Gastroesophageal sphincter (tissue), 4 donors: ENCODE data around the gene FIGLA. TPM values are rescaled to one million over a fixed set of nuclear protein-coding genes. Genes with fewer than 3 reads are reported as not detected.
"Not testable (repeated sequence)": the region's sequence is repeated elsewhere in the genome, so short reads cannot be mapped to it uniquely, and the experiment has no call there.

Source experiments
- ATAC-seq: fragments of 150-250 bp; one replicate; pipeline ENCODE4 v1.9.1; 2016; ENCODE audit warnings: mild to moderate bottlenecking, moderate library complexity
- H3K27ac ChIP-seq, 4 donors: fragments of 200-600 bp; sonication (generic) in 3 of 4; 1 replicate in 3 of 4; 2 replicates in 1 of 4; pipeline ENCODE4 v1.5.1; 2016 to 2019
- H3K27me3 ChIP-seq: fragments of 200-600 bp; sonication (generic); one replicate; pipeline ENCODE4 v1.5.1; 2019
- H3K36me3 ChIP-seq, 2 donors: fragments of 200-600 bp; sonication (generic); one replicate each; pipeline ENCODE4 v1.5.1; 2019; ENCODE audit warnings: control low read depth in 1 of 2
- H3K4me1 ChIP-seq, 3 donors: fragments of 200-600 bp; sonication (generic); 1 replicate in 2 of 3; 2 replicates in 1 of 3; pipeline ENCODE4 v1.5.1; 2016 to 2019; ENCODE audit warnings: control low read depth in 2 of 3
- H3K4me3 ChIP-seq, 2 donors: fragments of 200-600 bp; sonication (generic); one replicate each; pipeline ENCODE4 v1.5.1; 2019; ENCODE audit warnings: mild to moderate bottlenecking in 1 of 2, moderate library complexity in 1 of 2
- H3K9me3 ChIP-seq, 3 donors: fragments of 200-600 bp; sonication (generic); one replicate each; pipeline ENCODE4 v1.5.1; 2017 to 2019; ENCODE audit warnings: control low read depth in 2 of 3
- CTCF ChIP-seq, 4 experiments: fragments of 200-600 bp in 2 of 4; fragments of 450-650 bp in 2 of 4; sonication (generic) in 1 of 4; IDR thresholded peaks; one replicate each; pipeline ENCODE4 v1.5.1; 2017 to 2019; ENCODE audit warnings: antibody characterized with exemption in 4 of 4, mild to moderate bottlenecking in 2 of 4, moderate library complexity in 2 of 4
- EP300 ChIP-seq: sonication (generic); formaldehyde crosslinking; IDR thresholded peaks from one replicate; pipeline ENCODE4 v1.6.1; 2017; ENCODE audit warnings: antibody characterized with exemption, mild to moderate bottlenecking
- POLR2A ChIP-seq, 2 donors: fragments of 450-650 bp; IDR thresholded peaks; one replicate each; pipeline ENCODE4 v1.6.1; 2017; ENCODE audit warnings: antibody characterized with exemption in 2 of 2, mild to moderate bottlenecking in 2 of 2, moderate library complexity in 1 of 2
- POLR2AphosphoS5 ChIP-seq: sonication (generic); formaldehyde crosslinking; IDR thresholded peaks from one replicate; pipeline ENCODE4 v1.6.1; 2017; ENCODE audit warnings: antibody characterized with exemption
- WGBS, 2 donors: methylation state at CpG; one replicate each; pipeline ENCODE4 v1.1.5; 2018; ENCODE audit warnings: low coverage in 1 of 2; 5-methylcytosine and 5-hydroxymethylcytosine counted together
- total RNA-seq, 4 donors: library from RNA; depleted of rRNA; stranded (reverse); fragments of >200 nt; gene quantifications; one replicate each; pipeline ENCODE4 v1.1.0, GENCODE V29; 2016

The FIGLA gene
- total RNA-seq, 4 donors from 2014 or later: not detected

DNA sequence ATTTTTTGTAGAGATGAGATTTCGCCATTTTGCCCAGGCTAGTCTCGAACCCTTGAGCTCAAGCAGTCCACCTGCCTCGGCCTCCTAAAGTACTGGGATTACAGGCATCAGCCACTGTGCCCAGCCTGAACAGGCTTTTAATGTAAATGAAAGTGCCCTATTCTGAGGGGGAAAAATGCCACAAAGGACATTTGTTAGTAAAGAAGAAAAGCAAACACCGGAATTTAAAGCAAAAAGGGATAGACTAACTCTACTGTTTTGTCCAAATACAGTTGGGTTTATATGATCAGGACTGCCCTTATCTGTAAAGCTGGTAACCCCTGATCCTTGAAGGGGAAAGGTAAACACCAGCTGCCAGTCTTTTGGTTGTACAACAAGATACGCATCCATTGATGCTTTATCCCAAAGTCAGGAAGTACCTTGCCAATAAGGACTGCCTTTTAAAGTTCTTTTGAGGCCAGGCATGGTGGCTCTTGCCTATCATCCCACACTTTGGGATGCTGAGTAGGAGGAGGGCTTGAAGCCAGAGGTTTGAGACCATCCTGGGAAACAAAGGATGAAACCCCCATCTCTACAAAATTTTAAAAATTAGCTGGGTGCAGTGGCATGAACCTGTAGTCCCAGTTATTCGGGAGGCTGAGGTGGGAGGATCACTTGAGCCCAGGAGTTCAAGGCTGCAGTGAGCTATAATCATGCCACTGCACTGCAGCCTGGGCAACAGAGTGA is 16.8 kb upstream of the FIGLA start:
- no peak for TF ChIP-seq POLR2AphosphoS5
- no peak for TF ChIP-seq POLR2A (IDR thresholded peaks at IDR 0.05)
- no peak for TF ChIP-seq EP300
- 73 to 84% methylated on average over 6 of the region's 6 CpGs for WGBS, 2 donors
- no peak for ATAC-seq
- Histone ChIP-seq H3K36me3 (no peaks in the 10 kb centered on the region), H3K27ac (no peak overlapping the region), H3K4me1 (no peaks in the 10 kb centered on the region), H3K4me3 (no peak overlapping the region), H3K27me3 (peaks cover 11% of the 10 kb centered on the region), H3K9me3 (no peaks in the 10 kb centered on the region)

- Histone ChIP-seq H3K27ac (no peak overlapping the region), H3K4me3 (no peak overlapping the region), H3K9me3 (peaks cover 0 to under 1% (median 0%) of the 10 kb centered on the region in 3 donors), H3K27me3 (peaks cover 13% of the 10 kb centered on the region), H3K4me1 (no peaks in the 10 kb centered on the region), H3K36me3 (no peaks in the 10 kb centered on the region)
- no peak for ATAC-seq
- TF ChIP-seq POLR2AphosphoS5: no peak
- TF ChIP-seq POLR2A (IDR thresholded peaks at IDR 0.05): no peak
- TF ChIP-seq CTCF (IDR thresholded peaks at IDR 0.05): no peak
- no peak for TF ChIP-seq EP300
- 51 to 65% methylated on average over 6 of the region's 6 CpGs for WGBS, 2 donors
Observed at GRCh38 chr2:70806620-70807019, 16.2 kb upstream of the FIGLA start.

DNA sequence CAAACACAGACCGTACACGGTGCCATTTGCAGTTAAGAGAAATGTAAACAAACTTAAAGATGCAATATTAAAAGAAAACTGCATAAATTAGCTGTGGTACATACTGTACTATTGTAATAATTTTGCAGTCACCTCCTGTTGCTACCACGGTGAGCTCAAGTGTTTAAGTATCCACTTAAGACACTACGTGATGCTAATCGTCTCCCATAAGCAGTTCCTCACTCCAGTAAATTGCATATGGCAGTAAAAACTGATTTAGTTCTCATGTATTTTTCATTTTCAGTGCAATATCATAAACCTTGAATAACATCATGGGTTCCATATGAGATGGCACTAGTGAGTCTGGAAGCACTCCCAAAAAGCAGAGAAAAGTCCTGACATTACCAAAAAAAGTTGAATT is 15.6 kb upstream of the FIGLA start:
- H3K27me3 ChIP-seq: peaks cover 19% of the 10 kb centered on the region
- no peaks in the 10 kb centered on the region for H3K36me3 ChIP-seq
- H3K9me3 ChIP-seq: peaks cover 0 to 7% (median 0%) of the 10 kb centered on the region in 3 donors
- H3K27ac ChIP-seq: no peak overlapping the region
- no peak overlapping the region for H3K4me3 ChIP-seq
- TF ChIP-seq EP300 (no peak), CTCF (IDR thresholded peaks at IDR 0.05) (no peak), POLR2A (IDR thresholded peaks at IDR 0.05) (no peak), POLR2AphosphoS5 (no peak)
- WGBS, 2 donors: 46 to 68% methylated on average over 5 of the region's 5 CpGs
- H3K4me1 ChIP-seq: no peaks in the 10 kb centered on the region
- no peak for ATAC-seq

DNA sequence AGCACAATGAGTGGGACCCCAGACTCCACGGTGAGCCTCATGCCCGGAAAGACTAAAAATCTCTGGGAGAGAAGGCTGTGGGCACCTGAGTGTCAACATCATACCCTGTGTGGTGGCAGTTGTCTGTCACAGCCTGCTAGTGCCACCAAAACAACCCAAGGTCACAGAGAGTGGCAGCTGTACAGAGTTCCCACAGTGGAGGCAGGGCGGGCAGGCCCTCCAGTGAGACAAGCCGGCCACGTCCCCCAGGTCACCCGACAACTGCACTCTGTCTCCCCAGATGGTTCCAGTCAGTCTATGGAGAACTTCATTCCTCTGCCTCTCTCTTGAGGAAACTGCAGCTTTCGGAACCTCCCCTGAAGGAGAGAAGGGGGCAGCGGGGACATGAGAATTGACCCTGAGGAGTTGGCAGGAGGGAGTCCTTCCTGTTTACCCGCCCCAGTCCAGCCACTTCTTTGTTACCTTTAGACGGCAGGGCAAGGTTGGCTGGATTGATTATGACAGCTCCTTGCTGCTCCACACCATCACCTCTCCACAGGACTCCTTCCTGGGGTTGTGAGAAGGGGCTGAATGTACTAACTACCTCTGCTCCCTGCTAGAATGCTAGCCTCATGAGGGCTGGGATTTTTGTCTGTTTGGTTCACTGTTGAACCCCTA is 11.3 kb upstream of the FIGLA start:
- WGBS, 2 donors: 0 to 17% methylated on average over 1 of the region's 10 CpGs
- Histone ChIP-seq H3K36me3 (no peaks in the 10 kb centered on the region), H3K9me3 (peaks cover 0 to 31% (median 0%) of the 10 kb centered on the region in 3 donors), H3K4me3 (no peak overlapping the region), H3K27ac (no peak overlapping the region), H3K4me1 (no peaks in the 10 kb centered on the region), H3K27me3 (peaks cover 18% of the 10 kb centered on the region)
- ATAC-seq: no peak
- TF ChIP-seq EP300 (no peak), POLR2A (IDR thresholded peaks at IDR 0.05) (no peak), CTCF (IDR thresholded peaks at IDR 0.05) (no peak), POLR2AphosphoS5 (no peak)

- no peak for ATAC-seq
- no peak overlapping the region for H3K4me3 ChIP-seq
- no peak overlapping the region for H3K27ac ChIP-seq
- H3K9me3 ChIP-seq: peaks cover 0 to 31% (median 0%) of the 10 kb centered on the region in 3 donors
- no peaks in the 10 kb centered on the region for H3K36me3 ChIP-seq
- H3K27me3 ChIP-seq: peaks cover 23% of the 10 kb centered on the region
- 88 to 100% methylated on average over 1 of the region's 2 CpGs for WGBS, 2 donors
- H3K4me1 ChIP-seq: no peaks in the 10 kb centered on the region
- no peak for TF ChIP-seq POLR2AphosphoS5
- TF ChIP-seq EP300: no peak
- TF ChIP-seq CTCF (IDR thresholded peaks at IDR 0.05): no peak
Observed at GRCh38 chr2:70799706-70800105, 9.3 kb upstream of the FIGLA start.

GRCh38 chr2:70797996-70798395 is 7.6 kb upstream of the FIGLA start:
- H3K36me3 ChIP-seq, H3K27ac ChIP-seq, ATAC-seq, H3K4me1 ChIP-seq, H3K4me3 ChIP-seq: not testable (repeated sequence)
- Histone ChIP-seq H3K27me3 (peaks cover 35% of the 10 kb centered on the region), H3K9me3 (peaks cover 0 to 31% (median 0%) of the 10 kb centered on the region in 3 donors)
- 75 to 87% methylated on average over 3 of the region's 3 CpGs for WGBS, 2 donors
